Cardiac septum (tissue), 1 donor: ENCODE results near the gene PPP4R1. TPM values are rescaled to one million over a fixed set of nuclear protein-coding genes. Genes with fewer than 3 reads are reported as not detected.
"Not testable (repeated sequence)": the region's sequence is repeated elsewhere in the genome, so short reads cannot be mapped to it uniquely, and the experiment has no call there.

Source experiments
- DNase-seq: peaks from one replicate; pipeline ENCODE4 v3.0.0-alpha.2; 2020; ENCODE audit warnings: low spot score
- intact Hi-C: fragments of 100-400 bp; cut with DNase I; formaldehyde crosslinking; loops from one replicate; pipeline ENCODE4 v1.14.0; 2022
- total RNA-seq: library from RNA; stranded (reverse); fragmentation: NEBNext Ultra II Directional; extraction: Animal tissue kit (Norgen Biotek cat#: 25700); gene quantifications from one replicate; pipeline ENCODE4 v1.2.1, GENCODE V29; 2021
- donor health status: DM: no; HTN: no; CAD: no.

Gene PPP4R1
- total RNA-seq, 1 donor from 2014 or later = 83.1 TPM

GRCh38 chr18:9634856-9635255 is 20.5 kb upstream of the PPP4R1 start:
- intact Hi-C loops = no loop called here
- DNase-seq = no peak

GRCh38 chr18:9631814-9632496 is 17.6 kb upstream of the PPP4R1 start:
- DNase-seq = no peak
- intact Hi-C loops = no loop called here

- DNase-seq = no peak
- intact Hi-C loops = no loop called here
These were observed 16.1 kb upstream of the PPP4R1 start for GRCh38 chr18:9630444-9630843.

- intact Hi-C loops = no loop called here
- no peak for DNase-seq
These were observed 15.3 kb upstream of the PPP4R1 start for GRCh38 chr18:9629709-9630108.

GRCh38 chr18:9628984-9629383 is 14.6 kb upstream of the PPP4R1 start:
- intact Hi-C loops = no loop called here

GRCh38 chr18:9627642-9628041 is 13.3 kb upstream of the PPP4R1 start:
- intact Hi-C loops = no loop called here

More at GRCh38 chr18:9628984-9629383, 14.6 kb upstream of the PPP4R1 start:
- no peak for DNase-seq

GRCh38 chr18:9619990-9620389 is 5.6 kb upstream of the PPP4R1 start:
- intact Hi-C loops = loop anchor here (5.0 to 10.0 kb wide), 3 partner anchors 152 to 905 kb away; partner anchors contain the start of genes NAPG and VAPA
- DNase-seq = no peak

More at GRCh38 chr18:9627642-9628041, 13.3 kb upstream of the PPP4R1 start:
- DNase-seq = no peak

- intact Hi-C loops = loop anchor here (5.0 to 10.0 kb wide), 3 partner anchors 153 to 905 kb away; partner anchors contain the start of genes NAPG and VAPA
- DNase-seq = no peak
These were observed 5.2 kb upstream of the PPP4R1 start for GRCh38 chr18:9619545-9619944.

GRCh38 chr18:9619056-9619455 is 4.7 kb upstream of the PPP4R1 start:
- no peak for DNase-seq
- intact Hi-C loops = loop anchor here (5.0 to 10.0 kb wide), 3 partner anchors 153 to 906 kb away; partner anchors contain the start of genes NAPG and VAPA

- no peak for DNase-seq
- intact Hi-C loops = loop anchor here (5.0 to 10.0 kb wide), 3 partner anchors 155 to 908 kb away; partner anchors contain the start of genes NAPG and VAPA
These were observed 2.7 kb upstream of the PPP4R1 start for GRCh38 chr18:9617006-9617542.

- intact Hi-C loops = loop anchor here (5.0 to 10.0 kb wide), 3 partner anchors 156 to 909 kb away; partner anchors contain the start of genes NAPG and VAPA
- DNase-seq = no peak
These were observed 1.7 kb upstream of the PPP4R1 start for GRCh38 chr18:9616049-9616448.

- DNase-seq = no peak
- intact Hi-C loops = loop anchor here (5.0 to 10.0 kb wide), 3 partner anchors 157 to 909 kb away; partner anchors contain the start of genes NAPG and VAPA
These were observed 980 bp upstream of the PPP4R1 start for GRCh38 chr18:9615280-9615797.

GRCh38 chr18:9613550-9614400 is 584 bp downstream of the PPP4R1 start:
- intact Hi-C loops = loop anchor here (5.0 to 10.0 kb wide), 3 partner anchors 301 to 911 kb away; partner anchors contain the start of genes NAPG and VAPA

GRCh38 chr18:9612977-9613376 is 1.4 kb downstream of the PPP4R1 start:
- intact Hi-C loops = loop anchor here (5.0 to 10.0 kb wide), 3 partner anchors 302 to 912 kb away; partner anchors contain the start of genes NAPG and VAPA

More at GRCh38 chr18:9613550-9614400, 584 bp downstream of the PPP4R1 start:
- peak; percentile 87 for DNase-seq

GRCh38 chr18:9612215-9612830 is 2.0 kb downstream of the PPP4R1 start:
- no peak for DNase-seq
- intact Hi-C loops = loop anchor here (5.0 to 10.0 kb wide), 3 partner anchors 302 to 912 kb away; partner anchors contain the start of genes NAPG and VAPA

More at GRCh38 chr18:9612977-9613376, 1.4 kb downstream of the PPP4R1 start:
- no peak for DNase-seq

GRCh38 chr18:9609190-9609589 is 5.2 kb downstream of the PPP4R1 start:
- no peak for DNase-seq
- intact Hi-C loops = no loop called here

GRCh38 chr18:9608728-9609127 is 5.6 kb downstream of the PPP4R1 start:
- no peak for DNase-seq
- intact Hi-C loops = no loop called here

GRCh38 chr18:9608298-9608697 is 6.1 kb downstream of the PPP4R1 start:
- no peak for DNase-seq
- intact Hi-C loops = no loop called here

- intact Hi-C loops, DNase-seq: not testable (repeated sequence)
These were observed 7.2 kb downstream of the PPP4R1 start for GRCh38 chr18:9607111-9607510.
